Heart left ventricle (tissue), 16 donors: Measurements from ENCODE around the gene SLC35F3. TPM values are rescaled to one million over a fixed set of nuclear protein-coding genes. Genes with fewer than 3 reads are reported as not detected.
A peak's percentile ranks its signal among the peaks of the same experiment; 100 is the strongest.

Source experiments
- ATAC-seq, 4 donors: fragments of 200-7000 bp; cut with Tn5 transposase; one replicate each; pipeline ENCODE4 v1.9.1; 2020 to 2022; ENCODE audit warnings: moderate library complexity in 4 of 4, mild to moderate bottlenecking in 3 of 4, moderate number of reproducible peaks in 1 of 4
- DNase-seq, 5 donors: peaks; one replicate each; pipeline ENCODE4 v3.0.0-alpha.2; 2020
- H3K27ac ChIP-seq, 12 donors: fragments of 200-600 bp; sonication (generic) in 4 of 12; one replicate each; pipeline versions ENCODE4 v1.5.0 to v1.8.0; 2016 to 2022; ENCODE audit warnings: mild to moderate bottlenecking in 2 of 12
- H3K27me3 ChIP-seq, 9 donors: fragments of 200-600 bp; sonication (generic) in 2 of 9; one replicate each; pipeline versions ENCODE4 v1.5.1 to v1.8.0; 2016 to 2022; ENCODE audit warnings: mild to moderate bottlenecking in 3 of 9
- H3K36me3 ChIP-seq, 9 donors: fragments of 200-600 bp; sonication (generic) in 2 of 9; one replicate each; pipeline versions ENCODE4 v1.5.0 to v1.8.0; 2018 to 2022; ENCODE audit warnings: mild to moderate bottlenecking in 2 of 9
- H3K4me1 ChIP-seq, 12 donors: fragments of 200-600 bp; sonication (generic) in 4 of 12; one replicate each; pipeline versions ENCODE4 v1.5.0 to v1.8.0; 2016 to 2022; ENCODE audit warnings: mild to moderate bottlenecking in 3 of 12
- H3K4me3 ChIP-seq, 12 donors: fragments of 200-600 bp; sonication (generic) in 4 of 12; one replicate each; pipeline versions ENCODE4 v1.5.0 to v1.8.0; 2017 to 2022; ENCODE audit warnings: mild to moderate bottlenecking in 9 of 12, moderate library complexity in 4 of 12
- H3K9me3 ChIP-seq, 12 donors: fragments of 200-600 bp; sonication (generic) in 4 of 12; one replicate each; pipeline versions ENCODE4 v1.5.0 to v1.8.0; 2016 to 2022; ENCODE audit warnings: mild to moderate bottlenecking in 1 of 12
- CTCF ChIP-seq, 12 donors: fragments of 200-600 bp; sonication (generic) in 4 of 12; IDR thresholded peaks; one replicate each; pipeline versions ENCODE4 v1.5.0 to v1.8.0; 2018 to 2022; ENCODE audit warnings: antibody characterized with exemption in 12 of 12, mild to moderate bottlenecking in 5 of 12
- POLR2A ChIP-seq, 2 donors: fragments of 450-650 bp; IDR thresholded peaks; one replicate each; pipeline ENCODE4 v1.6.1; 2017; ENCODE audit warnings: antibody characterized with exemption in 2 of 2, mild to moderate bottlenecking in 2 of 2, moderate library complexity in 2 of 2
- WGBS, 4 donors: extraction: QIAGEN DNeasy Blood & Tissue Kit in 2 of 4; methylation state at CpG; one replicate each; pipeline versions ENCODE4 v1.1.5 to v1.1.7; 2013 to 2018; 5-methylcytosine and 5-hydroxymethylcytosine counted together
- intact Hi-C, 10 donors: fragments of 100-400 bp; cut with DNase I; formaldehyde crosslinking; loops; one replicate each; pipeline versions ENCODE4 v1.11.1 to v1.14.2; 2022
- polyA plus RNA-seq, 2 donors: library from polyadenylated mRNA; stranded (reverse); fragments of 200-250 nt; gene quantifications; one replicate each; pipeline ENCODE4 v1.2.3, GENCODE V29; 2013
- total RNA-seq, 9 donors: library from RNA; depleted of rRNA in 2 of 9; stranded (reverse); fragments of >200 nt in 2 of 9; fragmentation: NEBNext Ultra II Directional in 3 of 9; extraction: Animal tissue kit (Norgen Biotek cat#: 25700) in 3 of 9; gene quantifications; one replicate each; pipeline versions ENCODE4 v1.1.0 to v1.2.4, GENCODE V29; 2016 to 2023
- donor health status: ischemic (EF 13 %, LVEDD 7.1; RV severe dilation, severe dysfunction).
- donor health status: healthy with polysubstance abuse.
- donor health status: DM: no; HTN: yes; CAD: no.
- donor health status: DM: no; HTN: no; CAD: no.
- donor health status: ischemic (EF 25% LVEDD 6.9; RV normal size, moderate dysfunction).
- donor health status: ischemic (EF 25% LVEDD 5.7; RV mildly dilated, moderate dysfunction).
- donor health status: healthy.
- donor health status: DM: yes; HTN: yes; CAD: no.
- donor health status: ischemic (EF 35%, LVEDD 5.7; RV mildly dilated, moderate dysfunction).
- donor health status: nonischemic (EF 11% LVEDD 7.7; RV severe dilation, severe dysfunction).
- donor health status: DM: yes; HTN: yes; CAD: no.
- donor health status: PGD.
- donor health status: ischemic (EF 29% LVEDD 5.4; RV normal size, mild dysfunction).
- donor health status: nonischemic (EF 23%, LVEDD 6.1; RV moderate dilation, normal function).

The SLC35F3 gene
- total and polyA plus RNA-seq, 11 donors, result 0.03 to 0.11 (median 0.11) TPM; not detected in 8

- Histone ChIP-seq H3K4me1 (peaks cover 0 to 13% (median 0%) of the 10 kb centered on the region in 12 donors), H3K9me3 (peaks cover 0 to 8% (median 0%) of the 10 kb centered on the region in 12 donors), H3K36me3 (no peaks in the 10 kb centered on the region), H3K4me3 (no peak overlapping the region), H3K27me3 (peaks cover 15 to 66% (median 37%) of the 10 kb centered on the region in 9 donors), H3K27ac (no peak overlapping the region)
- ATAC-seq (no peak), DNase-seq (no peak)
- WGBS, 4 donors, result 56 to 69% (median 63%) methylated on average over 3 of the region's 3 CpGs
- TF ChIP-seq CTCF (IDR thresholded peaks at IDR 0.05), result no peak
- no peak for TF ChIP-seq POLR2A (IDR thresholded peaks at IDR 0.05)
- intact Hi-C loops, result loop anchor here in 1 of 10 donors (10.0 kb wide), 1 partner anchor 457 kb away; no protein-coding TSS in a partner anchor
Measured at GRCh38 chr1:233901495-233901894, 3.0 kb upstream of the SLC35F3 start.

- Histone ChIP-seq H3K36me3 (no peaks in the 10 kb centered on the region), H3K4me3 (peak overlapping the region in 5 of 12 donors; percentile 13 to 44 (median 17)), H3K9me3 (no peaks in the 10 kb centered on the region), H3K27me3 (peaks cover 15 to 71% (median 34%) of the 10 kb centered on the region in 9 donors), H3K4me1 (peaks cover 0 to 13% (median 0%) of the 10 kb centered on the region in 12 donors), H3K27ac (no peak overlapping the region)
- ATAC-seq, result peak in 1 of 4 donors; percentile 20
- intact Hi-C loops, result loop anchor here in 2 of 10 donors (5.0 to 10.0 kb wide), 2 partner anchors 388 to 461 kb away; no protein-coding TSS in a partner anchor
- WGBS, 4 donors, result 3 to 12% (median 4%) methylated on average over 19 to 40 of the region's 40 CpGs
- TF ChIP-seq POLR2A (IDR thresholded peaks at IDR 0.05) (no peak), CTCF (IDR thresholded peaks at IDR 0.05) (no peak)
- DNase-seq, result peak in 2 of 5 donors; percentile 15 to 46
Measured at GRCh38 chr1:233905416-233906051, 1.1 kb downstream of the SLC35F3 start.

GRCh38 chr1:233907151-233907550 is 2.7 kb downstream of the SLC35F3 start:
- no peaks in the 10 kb centered on the region for H3K9me3 ChIP-seq
- DNase-seq (no peak), ATAC-seq (no peak)
- H3K4me1 ChIP-seq, result peaks cover 0 to 13% (median 0%) of the 10 kb centered on the region in 12 donors
- no peak overlapping the region for H3K27ac ChIP-seq
- intact Hi-C loops, result loop anchor here in 2 of 10 donors (5.0 to 10.0 kb wide), 2 partner anchors 390 to 462 kb away; no protein-coding TSS in a partner anchor
- peaks cover 15 to 61% (median 29%) of the 10 kb centered on the region in 9 donors for H3K27me3 ChIP-seq
- TF ChIP-seq CTCF (IDR thresholded peaks at IDR 0.05) (no peak), POLR2A (IDR thresholded peaks at IDR 0.05) (no peak)
- H3K4me3 ChIP-seq, result no peak overlapping the region
- H3K36me3 ChIP-seq, result no peaks in the 10 kb centered on the region

GRCh38 chr1:233908092-233908491 is 3.6 kb downstream of the SLC35F3 start:
- TF ChIP-seq CTCF (IDR thresholded peaks at IDR 0.05) (no peak), POLR2A (IDR thresholded peaks at IDR 0.05) (no peak)
- ATAC-seq (no peak), DNase-seq (no peak)
- peaks cover 14 to 57% (median 25%) of the 10 kb centered on the region in 9 donors for H3K27me3 ChIP-seq
- H3K4me1 ChIP-seq, result peaks cover 0 to 13% (median 0%) of the 10 kb centered on the region in 12 donors
- H3K9me3 ChIP-seq, result no peaks in the 10 kb centered on the region
- intact Hi-C loops, result loop anchor here in 2 of 10 donors (5.0 to 10.0 kb wide), 2 partner anchors 391 to 463 kb away; no protein-coding TSS in a partner anchor
- no peaks in the 10 kb centered on the region for H3K36me3 ChIP-seq
- no peak overlapping the region for H3K4me3 ChIP-seq
- H3K27ac ChIP-seq, result no peak overlapping the region
